Activated T-helper 1 cell treated with anti-CD3 and anti-CD28 coated beads, Interleukin-12 subunit alpha, Interleukin-12 subunit beta, Interleukin-2, Interleukin-4 antibody, amounts not matched to agents 30 ng/mL and 10 ng/mL and 1 ng/mL, durations not matched to agents 14 hours and 24 hours and 36 hours (primary cell): ENCODE results near the gene FOXL2NB. TPM values are rescaled to one million over a fixed set of nuclear protein-coding genes. Genes with fewer than 3 reads are reported as not detected.

Source experiments
- DNase-seq: peaks from one replicate; pipeline ENCODE4 v3.0.0; 2021; ENCODE audit warnings: low spot score
- H3K27ac Mint-ChIP-seq: one replicate; pipeline ENCODE4 v1.8.0; 2021; ENCODE audit warnings: mild to moderate bottlenecking, mixed read lengths
- H3K27me3 Mint-ChIP-seq: one replicate; pipeline ENCODE4 v1.8.0; 2022; ENCODE audit warnings: mild to moderate bottlenecking, moderate library complexity, mixed read lengths; ENCODE audit not compliant: insufficient read depth
- H3K36me3 Mint-ChIP-seq: one replicate; pipeline ENCODE4 v1.8.0; 2021; ENCODE audit warnings: low read depth, mixed read lengths
- H3K4me1 Mint-ChIP-seq: one replicate; pipeline ENCODE4 v1.8.0; 2021; ENCODE audit warnings: low read depth, mixed read lengths
- H3K4me3 Mint-ChIP-seq: one replicate; pipeline ENCODE4 v1.8.0; 2021; ENCODE audit warnings: mild to moderate bottlenecking, moderate library complexity, mixed read lengths
- H3K9me3 Mint-ChIP-seq: one replicate; pipeline ENCODE4 v1.8.0; 2021; ENCODE audit warnings: mixed read lengths
- intact Hi-C: fragments of 100-400 bp; cut with micrococcal nuclease; formaldehyde crosslinking; loops from one replicate; pipeline ENCODE4 v1.15.1; 2024
- total RNA-seq: library from RNA; stranded (reverse); gene quantifications from 2 replicates; pipeline ENCODE4 v1.2.3, GENCODE V29; 2022

FOXL2NB gene
- total RNA-seq, 1 donor from 2014 or later = not detected

GRCh38 chr3:138935863-138936740, 10.9 kb upstream of the FOXL2NB start:
- peaks cover 62% of the 10 kb centered on the region for H3K27me3 Mint-ChIP-seq
- peak; percentile 51 for DNase-seq
- peaks cover 15% of the 10 kb centered on the region for H3K4me1 Mint-ChIP-seq
- peak overlapping the region; percentile 62 for H3K4me3 Mint-ChIP-seq
- H3K9me3 Mint-ChIP-seq = no peaks in the 10 kb centered on the region
- peak overlapping the region; percentile 68 for H3K27ac Mint-ChIP-seq
- H3K36me3 Mint-ChIP-seq = no peaks in the 10 kb centered on the region
- intact Hi-C loops = loop anchor here (1.0 to 2.0 kb wide), 3 partner anchors 8 to 393 kb away; no protein-coding TSS in a partner anchor

DNA sequence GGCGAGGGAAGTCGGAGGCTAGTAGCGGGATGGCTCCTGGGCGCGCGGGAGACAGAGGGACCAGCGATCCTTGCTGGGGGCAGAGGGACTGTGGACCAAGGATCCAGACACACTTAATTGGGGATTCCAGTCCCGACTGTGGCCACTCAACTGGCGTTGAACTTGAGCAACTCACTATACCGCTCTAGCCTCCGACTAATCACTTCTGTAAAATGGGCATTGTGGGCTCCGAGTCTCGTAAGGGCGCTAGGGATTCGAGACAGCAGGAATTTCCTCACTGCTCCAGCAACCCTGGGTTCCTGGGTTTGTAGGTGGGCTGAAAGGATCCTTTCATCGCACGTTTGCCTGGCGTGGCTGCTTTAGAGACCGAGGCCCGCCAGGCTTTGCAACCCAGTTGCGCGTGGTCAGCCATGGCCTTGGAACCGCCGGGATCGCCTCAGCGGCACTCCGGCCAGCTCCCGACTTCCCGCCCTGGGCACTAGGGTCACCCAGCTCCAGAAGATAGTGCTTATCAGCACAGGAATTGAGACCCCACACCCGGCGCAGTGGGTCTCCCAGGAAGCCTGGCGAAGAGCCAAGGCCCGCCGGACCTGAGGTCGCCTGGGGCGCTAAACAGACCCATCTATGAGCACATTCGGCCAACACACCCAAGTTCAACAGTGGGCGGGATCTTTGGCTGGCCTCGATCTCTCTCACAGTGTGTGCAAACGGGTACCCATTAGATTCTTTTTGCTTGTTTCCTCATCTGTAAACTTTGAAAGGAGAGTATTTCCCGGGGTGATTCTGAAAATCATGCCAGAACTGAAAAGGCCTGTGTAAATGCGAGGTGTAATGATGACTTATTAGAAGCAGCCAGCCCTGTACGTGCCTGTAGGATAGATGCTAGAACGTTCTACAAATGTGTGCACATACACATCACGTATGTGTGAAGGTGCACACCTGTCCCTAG, 10.0 kb upstream of the FOXL2NB start:
- Mint-ChIP-seq H3K9me3 (no peaks in the 10 kb centered on the region), H3K4me3 (peak overlapping the region; percentile 62), H3K27me3 (peaks cover 71% of the 10 kb centered on the region), H3K27ac (peak overlapping the region; percentile 18), H3K4me1 (peaks cover 15% of the 10 kb centered on the region), H3K36me3 (no peaks in the 10 kb centered on the region)
- intact Hi-C loops = loop anchor here (1.0 to 2.0 kb wide), 3 partner anchors 7 to 392 kb away; no protein-coding TSS in a partner anchor
- DNase-seq = no peak

- DNase-seq = no peak
- H3K27ac Mint-ChIP-seq = peak overlapping the region; percentile 12
Measured at GRCh38 chr3:138937690-138938055, 9.3 kb upstream of the FOXL2NB start.

GRCh38 chr3:138938056-138938876, 8.8 kb upstream of the FOXL2NB start:
- intact Hi-C loops = no loop called here
- DNase-seq = no peak
- peaks cover 15% of the 10 kb centered on the region for H3K4me1 Mint-ChIP-seq
- H3K9me3 Mint-ChIP-seq = no peaks in the 10 kb centered on the region
- no peak overlapping the region for H3K4me3 Mint-ChIP-seq
- H3K36me3 Mint-ChIP-seq = no peaks in the 10 kb centered on the region
- H3K27me3 Mint-ChIP-seq = peaks cover 78% of the 10 kb centered on the region
- peak overlapping the region; percentile 12 for H3K27ac Mint-ChIP-seq

More at GRCh38 chr3:138937690-138938055, 9.3 kb upstream of the FOXL2NB start:
- Mint-ChIP-seq H3K4me1 (peaks cover 15% of the 10 kb centered on the region), H3K27me3 (peaks cover 75% of the 10 kb centered on the region), H3K4me3 (peak overlapping the region; percentile 12), H3K36me3 (no peaks in the 10 kb centered on the region), H3K9me3 (no peaks in the 10 kb centered on the region)
- intact Hi-C loops = loop anchor here (2.0 kb wide), 1 partner anchor 13 kb away; no protein-coding TSS in a partner anchor

DNA sequence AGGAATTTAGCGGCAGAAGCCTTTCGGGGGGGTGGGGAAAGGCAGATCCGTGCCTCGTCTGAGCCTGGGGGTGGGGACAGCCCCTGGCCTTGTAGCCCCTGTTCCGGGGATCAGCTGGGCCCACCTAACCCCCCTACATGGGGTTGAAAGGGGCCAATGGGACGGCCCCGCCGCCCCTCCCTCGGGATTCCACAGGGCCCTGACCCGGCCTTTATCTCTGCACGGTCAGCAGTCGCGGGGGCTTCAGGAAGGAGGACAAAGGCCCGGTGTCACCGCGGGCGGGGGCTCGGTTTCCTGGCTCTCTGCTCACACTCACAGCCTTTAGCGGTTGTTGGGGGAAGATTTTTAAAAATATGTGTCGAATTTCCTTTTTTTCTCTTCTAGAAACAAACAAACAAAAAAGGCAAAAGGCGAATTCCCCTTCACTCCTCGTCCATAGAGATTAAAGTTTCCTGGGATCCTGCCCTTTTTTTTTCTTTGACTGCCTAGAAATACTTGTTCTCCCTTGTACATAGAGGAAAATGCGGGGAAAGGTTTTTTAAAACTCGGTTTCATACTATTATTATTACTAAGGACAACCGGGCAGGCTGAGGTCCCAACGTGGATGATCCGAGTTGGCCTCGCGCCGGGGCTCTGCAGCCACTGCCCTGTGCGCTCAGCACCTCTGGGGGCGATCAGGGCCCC, 8.0 kb upstream of the FOXL2NB start:
- H3K4me3 Mint-ChIP-seq = no peak overlapping the region

GRCh38 chr3:138939561-138940241, 7.3 kb upstream of the FOXL2NB start:
- Mint-ChIP-seq H3K27ac (no peak overlapping the region), H3K36me3 (no peaks in the 10 kb centered on the region), H3K27me3 (peaks cover 87% of the 10 kb centered on the region), H3K9me3 (no peaks in the 10 kb centered on the region), H3K4me1 (peaks cover 29% of the 10 kb centered on the region), H3K4me3 (no peak overlapping the region)
- DNase-seq = no peak
- intact Hi-C loops = no loop called here

More for the DNA sequence above, 8.0 kb upstream of the FOXL2NB start:
- no peak overlapping the region for H3K27ac Mint-ChIP-seq
- no peak for DNase-seq
- no peaks in the 10 kb centered on the region for H3K9me3 Mint-ChIP-seq
- no peaks in the 10 kb centered on the region for H3K36me3 Mint-ChIP-seq
- H3K4me1 Mint-ChIP-seq = peaks cover 23% of the 10 kb centered on the region
- intact Hi-C loops = no loop called here
- H3K27me3 Mint-ChIP-seq = peaks cover 85% of the 10 kb centered on the region

GRCh38 chr3:138940446-138940845, 6.6 kb upstream of the FOXL2NB start:
- no peak overlapping the region for H3K27ac Mint-ChIP-seq
- intact Hi-C loops = no loop called here
- DNase-seq = no peak
- no peaks in the 10 kb centered on the region for H3K9me3 Mint-ChIP-seq
- no peak overlapping the region for H3K4me3 Mint-ChIP-seq
- H3K36me3 Mint-ChIP-seq = no peaks in the 10 kb centered on the region
- peaks cover 37% of the 10 kb centered on the region for H3K4me1 Mint-ChIP-seq
- H3K27me3 Mint-ChIP-seq = peaks cover 88% of the 10 kb centered on the region

DNA sequence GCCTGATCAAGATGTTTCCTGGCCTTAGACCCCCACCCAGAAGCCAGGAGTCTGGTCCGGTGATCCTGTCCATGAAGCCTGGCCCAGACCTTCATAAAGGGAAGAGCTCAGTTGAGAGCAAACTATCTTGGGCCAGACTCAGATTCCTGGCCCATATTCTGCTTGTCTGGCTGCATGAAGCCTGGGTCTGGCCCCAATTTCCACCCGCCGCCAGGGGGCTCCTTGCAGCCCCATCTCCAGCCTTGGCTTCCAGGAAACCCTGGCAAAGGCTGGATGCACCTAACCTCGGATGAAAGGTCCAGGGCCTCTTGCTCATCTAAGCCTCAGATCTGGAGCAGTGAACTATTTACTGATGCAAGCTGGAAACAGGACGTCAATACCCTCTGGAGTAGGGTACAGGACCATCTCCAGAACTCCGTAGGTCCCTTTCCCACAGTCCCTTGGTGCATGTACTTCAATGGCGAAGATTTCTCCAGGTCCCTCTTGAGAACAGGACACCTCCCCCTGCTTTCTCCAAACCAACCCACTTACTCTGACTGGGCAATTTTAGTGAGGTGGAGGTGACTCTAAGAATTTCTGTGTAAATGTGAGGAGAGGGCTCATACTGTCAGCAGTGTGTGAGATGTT, 5.6 kb upstream of the FOXL2NB start:
- peaks cover 35% of the 10 kb centered on the region for H3K4me1 Mint-ChIP-seq
- no peak overlapping the region for H3K4me3 Mint-ChIP-seq
- DNase-seq = no peak
- H3K27me3 Mint-ChIP-seq = peaks cover 83% of the 10 kb centered on the region
- H3K9me3 Mint-ChIP-seq = no peaks in the 10 kb centered on the region
- H3K27ac Mint-ChIP-seq = no peak overlapping the region
- H3K36me3 Mint-ChIP-seq = no peaks in the 10 kb centered on the region
- intact Hi-C loops = loop anchor here (1.0 kb wide), 1 partner anchor 388 kb away; no protein-coding TSS in a partner anchor

DNA sequence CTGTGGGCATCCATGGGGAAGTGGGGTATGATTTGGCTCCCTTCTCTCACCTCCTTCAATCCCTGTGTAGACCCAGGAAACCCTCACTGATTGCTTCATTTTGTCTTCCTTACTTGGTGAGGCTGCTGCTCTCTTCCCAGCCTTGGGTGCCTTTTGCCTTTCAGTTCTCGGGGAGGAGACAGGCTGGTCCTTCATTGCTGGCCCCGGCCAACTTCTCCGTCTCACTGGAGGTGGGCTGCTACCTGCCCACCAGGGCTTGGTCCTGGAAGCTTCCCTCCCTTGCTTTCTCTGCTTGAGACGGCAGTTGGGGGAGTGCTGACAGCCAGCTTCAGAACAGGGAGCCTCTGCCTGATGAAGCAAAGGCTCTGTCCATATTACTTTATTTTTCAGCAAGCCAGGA, 4.7 kb upstream of the FOXL2NB start:
- DNase-seq = no peak
- H3K9me3 Mint-ChIP-seq = no peaks in the 10 kb centered on the region
- intact Hi-C loops = no loop called here
- H3K4me3 Mint-ChIP-seq = no peak overlapping the region
- no peak overlapping the region for H3K27ac Mint-ChIP-seq
- H3K27me3 Mint-ChIP-seq = peaks cover 81% of the 10 kb centered on the region
- H3K4me1 Mint-ChIP-seq = peaks cover 26% of the 10 kb centered on the region
- H3K36me3 Mint-ChIP-seq = no peaks in the 10 kb centered on the region

DNA sequence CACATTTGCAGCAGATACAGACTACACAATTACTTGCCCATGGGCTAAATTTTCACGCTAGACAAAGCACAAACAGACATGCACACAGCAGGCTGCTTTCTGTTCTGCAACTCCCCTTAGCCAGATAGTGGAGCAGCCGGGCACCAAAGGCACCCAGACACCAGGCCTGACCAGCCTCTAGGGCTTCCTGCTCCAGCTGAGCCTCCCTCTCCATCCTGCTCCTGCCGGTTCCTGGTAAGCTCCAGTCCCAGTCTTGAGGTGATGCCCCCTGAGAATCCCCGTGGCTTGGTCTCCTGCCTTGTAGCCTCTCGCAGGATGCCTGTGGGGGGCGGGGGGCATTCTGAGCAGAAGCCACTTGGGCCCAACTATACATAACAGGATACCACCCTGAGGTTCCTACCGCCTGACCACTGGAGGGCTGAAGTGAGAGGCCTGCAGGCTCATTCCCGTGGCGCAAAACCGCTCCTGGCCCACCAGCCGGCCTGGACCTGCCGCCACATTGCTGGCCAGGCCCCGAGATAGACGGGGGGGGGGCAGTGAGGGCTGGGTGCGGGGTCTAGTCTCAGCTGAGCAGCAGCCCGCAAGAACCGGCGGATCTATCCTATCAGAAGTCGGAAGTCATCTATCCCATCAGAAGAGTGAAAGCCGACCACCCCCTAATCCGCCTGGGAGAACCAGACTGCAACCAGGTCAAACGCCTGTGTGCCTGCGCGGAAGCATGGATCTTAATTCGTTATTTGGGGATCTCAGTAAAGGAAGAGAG, 4.0 kb upstream of the FOXL2NB start:
- Mint-ChIP-seq H3K4me3 (peak overlapping the region; percentile 33), H3K27ac (no peak overlapping the region), H3K4me1 (peaks cover 22% of the 10 kb centered on the region), H3K36me3 (no peaks in the 10 kb centered on the region), H3K9me3 (no peaks in the 10 kb centered on the region), H3K27me3 (peaks cover 83% of the 10 kb centered on the region)
- DNase-seq = no peak
- intact Hi-C loops = no loop called here
